ENCODE results near the gene EAF2.

The EAF2 gene

GRCh38 chr3:121822973-121823372 lies 12.0 kb upstream of the EAF2 start:
- H3K4me3 ChIP-seq (ENCODE audit: low read depth, low read length), result no peak overlapping the region
- TF ChIP-seq CTCF (IDR thresholded peaks at IDR 0.05; ENCODE audit: insufficient read depth, low read depth, low read length, missing control alignments), result no peak
- DNase-seq (ENCODE audit: low read depth), result no peak

- no peak for DNase-seq (ENCODE audit: low read depth)
- peak overlapping the region; percentile 85 for H3K4me3 ChIP-seq (ENCODE audit: low read depth, low read length)
- TF ChIP-seq CTCF (IDR thresholded peaks at IDR 0.05; ENCODE audit: insufficient read depth, low read depth, low read length, missing control alignments), result no peak
These were observed 795 bp upstream of the EAF2 start for GRCh38 chr3:121834157-121834670.

GRCh38 chr3:121835465-121835801 lies 424 bp downstream of the EAF2 start:
- TF ChIP-seq CTCF (IDR thresholded peaks at IDR 0.05; ENCODE audit: insufficient read depth, low read depth, low read length, missing control alignments), result no peak
- peak overlapping the region; percentile 85 for H3K4me3 ChIP-seq (ENCODE audit: low read depth, low read length)
- DNase-seq (ENCODE audit: low read depth), result peak; percentile 58

GRCh38 chr3:121836064-121836463 lies 1.1 kb downstream of the EAF2 start:
- no peak for TF ChIP-seq CTCF (IDR thresholded peaks at IDR 0.05; ENCODE audit: insufficient read depth, low read depth, low read length, missing control alignments)
- peak; percentile 18 for DNase-seq (ENCODE audit: low read depth)
- peak overlapping the region; percentile 85 for H3K4me3 ChIP-seq (ENCODE audit: low read depth, low read length)

GRCh38 chr3:121836481-121836880 lies 1.5 kb downstream of the EAF2 start:
- no peak for TF ChIP-seq CTCF (IDR thresholded peaks at IDR 0.05; ENCODE audit: insufficient read depth, low read depth, low read length, missing control alignments)
- peak overlapping the region; percentile 85 for H3K4me3 ChIP-seq (ENCODE audit: low read depth, low read length)

GRCh38 chr3:121839962-121840361 lies 5.0 kb downstream of the EAF2 start:
- DNase-seq (ENCODE audit: low read depth), result no peak
- no peak for TF ChIP-seq CTCF (IDR thresholded peaks at IDR 0.05; ENCODE audit: insufficient read depth, low read depth, low read length, missing control alignments)
- no peak overlapping the region for H3K4me3 ChIP-seq (ENCODE audit: low read depth, low read length)

More at GRCh38 chr3:121836481-121836880, 1.5 kb downstream of the EAF2 start:
- DNase-seq (ENCODE audit: low read depth), result no peak

- no peak for DNase-seq (ENCODE audit: low read depth)
- TF ChIP-seq CTCF (IDR thresholded peaks at IDR 0.05; ENCODE audit: insufficient read depth, low read depth, low read length, missing control alignments), result no peak
- H3K4me3 ChIP-seq (ENCODE audit: low read depth, low read length), result no peak overlapping the region
These were observed 9.9 kb downstream of the EAF2 start for GRCh38 chr3:121844892-121845291.
